ENCODE results near the gene STAC. TPM values are rescaled to one million over a fixed set of nuclear protein-coding genes. Genes with fewer than 3 reads are reported as not detected.

STAC gene
- total RNA-seq, 1 donor from 2014 or later: 1.3 TPM

DNA sequence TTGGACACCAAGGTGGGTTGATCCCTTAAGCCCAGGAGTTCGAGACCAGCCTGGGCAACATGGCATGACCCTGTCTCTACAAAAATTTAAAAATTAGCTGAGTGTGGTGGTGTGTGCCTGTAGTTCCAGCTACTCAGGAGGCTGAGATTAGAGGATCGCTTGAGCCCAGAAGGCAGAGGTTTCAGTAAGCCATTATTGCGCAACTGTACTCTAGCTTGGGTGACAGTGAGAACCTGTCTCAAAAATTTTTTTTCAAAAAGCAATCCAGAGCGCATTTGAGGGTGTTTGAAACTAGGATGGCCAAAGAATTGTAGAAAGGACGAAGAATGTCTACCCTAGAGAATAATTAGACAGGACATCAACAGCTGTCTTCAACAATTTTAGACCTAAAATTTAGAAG lies 103.4 kb downstream of the STAC start:
- no peak for DNase-seq (ENCODE audit: low read depth, low spot score)
- Mint-ChIP-seq H3K4me1 (no peaks in the 10 kb centered on the region), H3K9me3 (peaks cover 8% of the 10 kb centered on the region), H3K36me3 (ENCODE audit: low read depth) (no peaks in the 10 kb centered on the region), H3K27ac (ENCODE audit: unreplicated experiment) (no peak overlapping the region), H3K27me3 (ENCODE audit: low read depth) (no peaks in the 10 kb centered on the region), H3K4me3 (no peak overlapping the region)
- no peak for TF ChIP-seq CTCF (conservative IDR thresholded peaks at IDR 0.05)

DNA sequence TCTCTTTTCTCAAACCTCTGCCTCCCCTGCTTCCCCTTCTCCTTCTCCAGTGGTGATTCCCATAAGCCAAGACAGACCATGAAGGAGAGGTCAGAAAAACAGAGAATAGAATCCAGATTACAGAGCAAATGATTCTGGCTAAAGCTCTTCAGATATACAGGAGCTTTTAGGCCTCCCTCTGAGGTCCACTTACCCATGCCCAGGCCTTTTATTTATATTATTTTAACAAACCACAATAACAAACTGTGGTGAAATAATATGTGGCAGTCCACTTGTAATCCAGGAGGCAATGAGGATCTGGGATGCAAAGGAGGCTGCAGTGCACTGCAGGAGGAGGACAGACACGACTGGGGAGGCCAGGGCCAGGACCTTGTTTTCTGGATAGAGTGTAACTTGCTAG lies 104.1 kb downstream of the STAC start:
- H3K27ac Mint-ChIP-seq (ENCODE audit: unreplicated experiment): no peak overlapping the region

GRCh38 chr3:36486009-36486795 lies 105.9 kb downstream of the STAC start:
- Mint-ChIP-seq H3K27ac (ENCODE audit: unreplicated experiment) (no peak overlapping the region), H3K27me3 (ENCODE audit: low read depth) (no peaks in the 10 kb centered on the region), H3K9me3 (no peaks in the 10 kb centered on the region), H3K4me3 (no peak overlapping the region), H3K4me1 (peaks cover 7% of the 10 kb centered on the region), H3K36me3 (ENCODE audit: low read depth) (no peaks in the 10 kb centered on the region)
- DNase-seq (ENCODE audit: low read depth, low spot score): no peak
- no peak for TF ChIP-seq CTCF (conservative IDR thresholded peaks at IDR 0.05)

More for the DNA sequence above, 104.1 kb downstream of the STAC start:
- DNase-seq (ENCODE audit: low read depth, low spot score): no peak
- Mint-ChIP-seq H3K4me3 (no peak overlapping the region), H3K36me3 (ENCODE audit: low read depth) (no peaks in the 10 kb centered on the region), H3K4me1 (no peaks in the 10 kb centered on the region), H3K27me3 (ENCODE audit: low read depth) (no peaks in the 10 kb centered on the region), H3K9me3 (peaks cover 3% of the 10 kb centered on the region)
- no peak for TF ChIP-seq CTCF (conservative IDR thresholded peaks at IDR 0.05)

GRCh38 chr3:36487616-36488015 lies 107.3 kb downstream of the STAC start:
- Mint-ChIP-seq H3K4me3 (no peak overlapping the region), H3K9me3 (no peaks in the 10 kb centered on the region), H3K27ac (ENCODE audit: unreplicated experiment) (no peak overlapping the region), H3K27me3 (ENCODE audit: low read depth) (no peaks in the 10 kb centered on the region), H3K36me3 (ENCODE audit: low read depth) (no peaks in the 10 kb centered on the region), H3K4me1 (peaks cover 7% of the 10 kb centered on the region)
- no peak for DNase-seq (ENCODE audit: low read depth, low spot score)
- TF ChIP-seq CTCF (conservative IDR thresholded peaks at IDR 0.05): no peak

DNA sequence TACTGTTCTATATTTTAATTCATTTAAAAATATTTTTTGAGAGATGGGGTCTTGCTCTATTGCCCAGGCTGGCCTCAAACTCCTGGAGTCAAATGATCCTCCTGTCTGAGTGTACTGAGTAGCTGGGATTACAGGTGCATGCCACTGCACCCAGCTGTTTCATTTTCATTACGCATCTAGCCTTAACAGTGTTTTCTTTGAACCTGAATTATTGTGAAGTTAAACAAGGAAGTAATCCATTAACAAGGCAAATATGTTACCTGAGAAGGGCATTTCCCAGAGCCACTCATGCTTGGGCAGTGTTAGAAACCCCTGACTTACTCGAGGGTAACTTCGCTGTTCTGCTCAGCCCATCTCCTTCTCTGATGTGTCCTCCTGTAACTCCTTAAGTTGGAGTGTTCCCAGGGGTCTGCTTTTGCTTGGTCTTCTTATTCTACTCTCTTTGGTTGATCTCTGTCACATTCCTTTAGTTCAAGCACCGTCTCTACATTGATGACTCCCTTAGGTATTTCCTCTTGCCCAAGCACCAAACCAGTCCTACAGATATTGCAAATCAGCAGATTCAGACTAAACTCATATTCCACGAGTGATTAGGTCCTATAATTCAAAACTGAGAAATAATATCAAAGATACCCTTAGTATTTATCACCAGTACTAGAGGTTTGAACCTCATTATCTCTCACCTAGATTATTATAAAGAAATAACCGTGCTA lies 107.9 kb downstream of the STAC start:
- Mint-ChIP-seq H3K36me3 (ENCODE audit: low read depth) (no peaks in the 10 kb centered on the region), H3K4me1 (peaks cover 7% of the 10 kb centered on the region), H3K9me3 (no peaks in the 10 kb centered on the region), H3K4me3 (no peak overlapping the region), H3K27me3 (ENCODE audit: low read depth) (no peaks in the 10 kb centered on the region), H3K27ac (ENCODE audit: unreplicated experiment) (no peak overlapping the region)
- no peak for TF ChIP-seq CTCF (conservative IDR thresholded peaks at IDR 0.05)
- no peak for DNase-seq (ENCODE audit: low read depth, low spot score)

Measured in neural crest cell (in vitro differentiated cells).